B cell (primary cell): ENCODE data around the gene ZBTB5.
"Not testable (repeated sequence)": the region's sequence is repeated elsewhere in the genome, so short reads cannot be mapped to it uniquely, and the experiment has no call there.

Experiments used
- CTCF ChIP-seq: fragments of 200-600 bp; IDR thresholded peaks from one replicate; pipeline ENCODE4 v1.8.0; 2022; ENCODE audit warnings: antibody characterized with exemption, mild to moderate bottlenecking
- EZH2 ChIP-seq: IDR thresholded peaks from 2 replicates; pipeline ENCODE4 v1.6.1; 2012; ENCODE audit warnings: borderline replicate concordance, low read depth, mild to moderate bottlenecking, moderate library complexity, low read length; ENCODE audit not compliant: insufficient read depth, poor library complexity, severe bottlenecking

GRCh38 chr9:37473982-37474381 lies 8.7 kb upstream of the ZBTB5 start:
- not testable (repeated sequence) for TF ChIP-seq EZH2, CTCF
